Subcutaneous adipose tissue (tissue), 4 donors: Measurements from ENCODE around the gene TMEM221. TPM values are rescaled to one million over a fixed set of nuclear protein-coding genes. Genes with fewer than 3 reads are reported as not detected.

ENCODE experiments used
- CTCF ChIP-seq: fragments of 450-650 bp; IDR thresholded peaks from one replicate; pipeline ENCODE4 v1.5.1; 2016; ENCODE audit warnings: low read depth, mild to moderate bottlenecking, control low read depth, antibody characterized with exemption, moderate library complexity
- total RNA-seq, 4 donors: library from RNA; depleted of rRNA; stranded (reverse); fragments of >200 nt; gene quantifications; one replicate each; pipeline ENCODE4 v1.1.0, GENCODE V29; 2016

TMEM221 gene
- total RNA-seq, 4 donors from 2014 or later = 0.34 to 0.66 (median 0.49) TPM; not detected in 1

- no peak for TF ChIP-seq CTCF
Measured at GRCh38 chr19:17389288-17389687, 59.2 kb downstream of the TMEM221 start.

- no peak for TF ChIP-seq CTCF
Measured at GRCh38 chr19:17385878-17386611, 62.4 kb downstream of the TMEM221 start.

Other genes with a start within 250 kb of the TMEM221 start
- 10 to 100 TPM; 20.5 to 31.3 (median 29.2) TPM for gene USE1, start 233.3 kb downstream of the TMEM221 start, total RNA-seq
- gene OCEL1, start 222.4 kb downstream of the TMEM221 start, total RNA-seq = 10 to 100 TPM in 2 of 4 donors, 1 to 10 TPM in 2; 8.8 to 16.2 (median 12.0) TPM
- gene NR2F6, start 202.7 kb downstream of the TMEM221 start, total RNA-seq = 10 to 100 TPM in 2 of 4 donors, 1 to 10 TPM in 2; 7.1 to 47.7 (median 10.7) TPM
- gene USHBP1, start 183.9 kb downstream of the TMEM221 start, total RNA-seq = 10 to 100 TPM in 1 of 4 donors, 1 to 10 TPM in 3; 3.4 to 39.9 (median 4.8) TPM
- gene BABAM1, start 181.2 kb downstream of the TMEM221 start, total RNA-seq = 10 to 100 TPM; 49.6 to 60.6 (median 54.7) TPM
- gene ANKLE1, start 166.8 kb downstream of the TMEM221 start, total RNA-seq = under 1 TPM in 2 of 4 donors, not detected in 2; 0.22 to 0.51 TPM
- 10 to 100 TPM in 2 of 4 donors, 1 to 10 TPM in 2; 6.2 to 17.5 (median 12.1) TPM for gene ABHD8, start 145.2 kb downstream of the TMEM221 start, total RNA-seq
- gene MRPL34, start 142.8 kb downstream of the TMEM221 start, total RNA-seq = 100 to 1,000 TPM; 117 to 211 (median 135) TPM
- gene DDA1, start 139.1 kb downstream of the TMEM221 start, total RNA-seq = 10 to 100 TPM in 2 of 4 donors, 1 to 10 TPM in 2; 4.6 to 23.5 (median 9.5) TPM
- gene ANO8, start 113.8 kb downstream of the TMEM221 start, total RNA-seq = 10 to 100 TPM in 1 of 4 donors, 1 to 10 TPM in 3; 5.4 to 30.3 (median 7.5) TPM
- 10 to 100 TPM in 3 of 4 donors, 1 to 10 TPM in 1; 8.6 to 32.2 (median 14.6) TPM for gene GTPBP3, start 111.1 kb downstream of the TMEM221 start, total RNA-seq
- 100 to 1,000 TPM in 1 of 4 donors, 10 to 100 TPM in 3; 22.6 to 220 (median 82.6) TPM for gene PLVAP, start 71.3 kb downstream of the TMEM221 start, total RNA-seq
- gene CCDC194, start 54.5 kb downstream of the TMEM221 start, total RNA-seq = not detected
- gene BST2, start 43.0 kb downstream of the TMEM221 start, total RNA-seq = 100 to 1,000 TPM in 2 of 4 donors, 10 to 100 TPM in 2; 61.5 to 153 (median 92.1) TPM
- gene MVB12A, start 28.6 kb downstream of the TMEM221 start, total RNA-seq = 10 to 100 TPM; 45.6 to 61.7 (median 54.3) TPM
- gene NXNL1, start 12.3 kb upstream of the TMEM221 start, total RNA-seq = 1 to 10 TPM in 2 of 4 donors, not detected in 2; 1.3 to 2.1 TPM
- gene SLC27A1, start 21.9 kb upstream of the TMEM221 start, total RNA-seq = 10 to 100 TPM; 15.0 to 66.5 (median 36.6) TPM
- gene PGLS, start 63.0 kb upstream of the TMEM221 start, total RNA-seq = 100 to 1,000 TPM in 1 of 4 donors, 10 to 100 TPM in 3; 43.7 to 107 (median 65.2) TPM
- gene COLGALT1, start 107.0 kb upstream of the TMEM221 start, total RNA-seq = 100 to 1,000 TPM in 1 of 4 donors, 10 to 100 TPM in 3; 58.2 to 118 (median 94.5) TPM
- gene UNC13A, start 239.7 kb upstream of the TMEM221 start, total RNA-seq = not detected